NT2/D1 (cell line): ENCODE measurements around the gene FGF22.

Source experiments
- SUZ12 ChIP-seq: IDR thresholded peaks from 2 replicates; pipeline ENCODE4 v1.6.1; 2011; ENCODE audit not compliant: insufficient read length, insufficient read depth; ENCODE audit errors: extremely low read depth
- YY1 ChIP-seq: IDR thresholded peaks from 2 replicates; pipeline ENCODE4 v1.6.1; 2011; ENCODE audit not compliant: insufficient read length, insufficient read depth
- ZNF274 ChIP-seq: IDR thresholded peaks from 2 replicates; pipeline ENCODE4 v1.6.1; 2011; ENCODE audit warnings: mild to moderate bottlenecking, low read depth, low read length

DNA sequence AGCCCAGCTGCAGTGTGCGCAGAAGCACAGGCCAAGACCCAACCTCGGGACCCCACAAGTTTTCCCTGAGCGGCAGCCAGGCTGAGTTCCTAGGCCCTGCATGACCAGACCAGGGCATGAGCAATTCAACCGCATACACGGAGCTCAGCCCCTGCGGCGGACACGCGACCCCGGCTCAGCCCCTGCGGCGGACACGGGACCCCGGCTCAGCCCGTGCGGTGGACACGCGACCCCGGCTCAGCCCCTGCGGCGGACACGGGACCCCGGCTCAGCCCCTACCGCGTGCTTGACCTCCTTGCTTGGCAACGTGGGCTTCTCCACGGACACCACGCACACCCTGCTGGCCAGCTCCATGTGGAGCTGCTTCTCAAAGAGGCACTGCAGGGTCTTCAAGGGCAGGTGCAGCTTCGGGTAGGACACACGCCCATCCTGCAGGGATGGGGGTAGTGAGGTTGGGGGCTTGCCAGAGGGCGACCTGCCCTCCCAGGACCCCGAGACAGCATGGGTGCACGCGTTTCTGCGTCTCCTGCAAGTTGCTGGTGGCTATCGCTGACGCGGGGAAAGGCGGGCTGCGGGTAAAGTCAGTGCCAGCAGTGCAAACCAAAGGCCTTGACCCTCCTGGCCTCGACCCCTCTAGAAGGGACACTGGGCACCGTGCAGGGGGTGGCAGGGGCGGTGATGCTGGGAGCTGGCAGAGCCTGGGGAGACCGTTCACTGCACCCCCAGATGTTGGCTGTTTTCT lies 16.3 kb upstream of the FGF22 start:
- TF ChIP-seq ZNF274: no peak
- no peak for TF ChIP-seq YY1
- TF ChIP-seq SUZ12: no peak
